GM18498 (cell line): ENCODE data around the gene PTPRG.

Source experiments
- ATAC-seq: cut with Tn5 transposase; IDR thresholded peaks from one replicate; pipeline ENCODE4 v1.9.1; 2021; ENCODE audit warnings: mild to moderate bottlenecking, moderate library complexity; ENCODE audit not compliant: unreplicated experiment

Gene PTPRG

DNA sequence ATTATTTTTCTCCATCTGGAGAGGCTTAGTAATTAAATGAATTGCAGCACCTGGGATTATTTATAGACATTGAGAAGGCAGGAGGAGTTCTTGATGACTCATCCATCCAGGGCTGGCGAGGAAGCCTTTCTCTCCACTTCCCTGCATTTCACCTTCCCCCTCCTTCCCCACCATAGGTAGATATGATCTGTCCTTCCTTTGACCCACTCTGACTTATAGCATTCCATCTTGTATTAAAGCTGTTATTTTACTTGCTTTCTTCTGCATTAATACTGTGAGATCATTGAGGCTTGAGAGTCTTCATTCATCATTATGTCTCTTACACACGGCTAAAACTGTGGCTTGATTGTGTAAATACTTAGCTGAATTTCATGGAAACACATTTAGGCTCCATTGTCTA, 523.2 kb downstream of the PTPRG start:
- ATAC-seq: no peak

DNA sequence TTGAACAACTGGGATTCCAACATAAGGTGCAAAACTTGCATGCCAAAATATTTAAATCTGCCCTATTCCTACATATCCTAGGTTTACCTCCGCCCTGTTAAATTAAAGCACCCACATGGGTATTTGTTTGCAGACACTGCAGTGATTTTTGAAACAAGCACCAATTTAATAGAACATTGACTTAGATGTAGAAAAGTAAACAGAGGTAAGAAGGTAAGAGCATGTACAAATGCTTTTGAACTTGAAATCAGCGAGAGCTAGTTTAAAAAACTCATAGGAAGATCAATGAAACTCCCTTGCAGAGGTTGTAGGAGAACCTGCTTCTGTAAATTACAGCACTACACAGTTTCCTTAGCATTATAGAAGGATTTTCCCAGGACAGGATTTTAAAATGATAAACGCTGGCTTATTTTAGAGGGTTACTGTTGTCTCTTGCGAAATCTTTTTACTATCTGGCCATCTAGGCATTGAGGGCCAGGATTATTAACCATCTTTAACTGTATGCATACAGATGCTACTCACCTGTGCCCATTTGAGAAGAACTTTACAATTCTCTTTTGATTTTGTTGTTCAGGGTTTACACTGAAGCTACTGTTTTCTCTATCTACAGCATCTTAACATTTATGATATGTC, 527.2 kb downstream of the PTPRG start:
- no peak for ATAC-seq

DNA sequence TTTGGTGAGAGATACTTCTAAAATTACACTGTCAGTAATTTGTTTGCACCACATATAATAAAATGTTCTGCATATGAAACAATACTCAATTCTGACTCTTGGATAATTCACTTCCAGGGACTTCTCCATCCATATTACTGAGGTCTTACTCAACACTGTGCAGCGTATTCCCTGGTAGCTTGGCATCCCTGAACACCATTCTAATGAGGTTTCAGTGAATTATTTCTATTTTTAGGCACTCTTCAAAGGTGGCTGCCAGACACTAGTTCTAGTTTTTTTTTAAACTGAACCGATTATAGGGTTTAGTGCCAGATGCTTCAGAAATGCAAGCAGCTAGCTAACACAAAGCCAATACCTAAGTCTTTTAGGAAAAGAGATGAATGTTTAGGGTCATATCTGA, 528.7 kb downstream of the PTPRG start:
- no peak for ATAC-seq

DNA sequence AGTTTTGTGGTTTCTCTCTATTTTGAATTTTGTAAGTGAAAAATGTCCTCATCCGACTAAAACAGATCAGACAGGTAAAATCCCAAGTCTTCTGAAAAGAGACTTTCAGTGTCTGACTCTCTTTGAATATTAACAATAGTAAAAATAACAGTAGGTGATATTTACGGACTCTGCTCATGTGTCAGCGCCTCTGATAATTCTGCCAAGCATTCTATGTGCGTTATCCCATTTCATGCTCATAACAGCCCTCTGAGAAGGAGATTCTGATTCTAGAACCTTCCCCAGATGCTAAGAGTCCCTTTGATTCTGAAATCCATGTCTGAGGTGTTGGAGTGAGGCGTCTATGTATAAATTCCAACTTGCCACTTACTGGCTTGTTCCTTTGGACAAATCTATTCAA, 529.1 kb downstream of the PTPRG start:
- ATAC-seq: no peak

DNA sequence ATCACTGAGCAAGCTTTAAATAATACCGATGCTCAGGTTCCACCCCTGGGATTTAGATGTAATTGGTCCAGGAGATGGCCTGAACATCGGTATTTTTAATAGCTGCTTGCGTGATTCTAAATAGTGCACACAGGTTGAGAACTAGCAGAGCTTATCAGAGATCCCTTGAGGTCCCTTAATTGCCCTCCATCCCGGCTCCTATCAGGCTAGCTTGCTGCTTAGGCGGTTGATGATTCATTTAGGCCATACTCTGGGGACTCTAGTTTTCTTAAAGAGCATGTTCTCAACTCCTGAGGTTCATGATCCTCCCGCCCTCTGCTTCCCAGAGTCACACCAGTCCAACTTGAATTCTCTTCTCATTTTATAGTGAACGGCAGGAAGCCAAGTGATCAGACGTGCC, 531.7 kb downstream of the PTPRG start:
- ATAC-seq: no peak

DNA sequence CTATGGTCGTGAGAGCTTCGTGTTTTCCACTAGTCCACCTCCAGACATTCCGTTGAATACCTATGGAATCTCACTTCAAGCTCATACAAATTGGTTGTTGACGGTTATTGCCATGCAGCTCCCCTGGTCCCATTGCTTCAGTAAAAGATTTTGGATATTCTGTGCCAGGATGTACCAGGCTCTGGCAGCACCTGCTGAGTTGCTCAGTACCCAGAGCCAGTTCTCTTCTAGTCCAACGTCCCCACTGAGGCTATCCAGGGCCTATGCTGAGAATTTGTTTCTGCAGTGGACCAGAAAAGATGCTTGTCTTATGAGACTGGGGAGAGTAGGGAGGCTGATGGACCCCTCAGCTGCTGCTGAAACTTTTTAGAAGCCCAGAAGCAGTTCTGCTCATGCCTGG, 533.1 kb downstream of the PTPRG start:
- ATAC-seq: no peak

DNA sequence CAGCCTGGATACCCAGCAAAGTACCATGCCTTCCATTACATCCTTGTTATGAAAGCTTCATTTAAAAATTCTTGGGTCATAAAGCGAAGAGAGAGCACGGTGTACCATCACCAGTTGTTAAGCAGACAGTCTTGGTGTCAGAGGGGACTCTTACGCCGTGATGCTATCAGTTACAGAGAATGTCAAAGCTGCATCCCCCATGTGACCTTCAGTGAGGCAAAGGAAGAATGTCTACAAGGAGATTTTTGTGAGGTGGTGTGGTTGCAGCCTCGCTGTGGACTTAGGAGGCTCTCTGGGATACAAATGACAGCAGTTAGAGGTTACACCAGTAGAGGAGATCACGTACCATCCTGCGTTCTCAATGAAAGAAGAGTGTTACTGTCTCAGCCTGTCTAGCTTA, 533.7 kb downstream of the PTPRG start:
- ATAC-seq: no peak

DNA sequence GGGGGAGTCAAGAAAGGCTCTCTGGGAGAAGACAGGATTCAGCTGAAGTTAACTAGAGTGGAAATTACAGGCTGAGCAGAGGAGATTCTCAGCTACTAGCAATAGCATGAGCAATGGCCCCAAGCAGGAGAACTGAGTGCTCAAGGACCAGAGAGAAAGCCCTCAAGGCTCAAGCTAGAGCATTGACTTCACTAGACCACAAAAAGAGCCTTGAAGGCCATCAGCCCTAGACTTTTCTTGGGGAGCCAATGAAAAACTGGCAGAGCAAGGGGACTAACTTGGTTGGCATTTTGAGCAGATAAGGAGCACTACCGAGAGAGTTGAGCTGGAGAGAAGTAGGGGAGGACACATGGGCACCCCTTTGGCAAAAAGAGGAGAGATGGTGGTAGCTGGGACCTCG, 534.4 kb downstream of the PTPRG start:
- ATAC-seq: no peak

DNA sequence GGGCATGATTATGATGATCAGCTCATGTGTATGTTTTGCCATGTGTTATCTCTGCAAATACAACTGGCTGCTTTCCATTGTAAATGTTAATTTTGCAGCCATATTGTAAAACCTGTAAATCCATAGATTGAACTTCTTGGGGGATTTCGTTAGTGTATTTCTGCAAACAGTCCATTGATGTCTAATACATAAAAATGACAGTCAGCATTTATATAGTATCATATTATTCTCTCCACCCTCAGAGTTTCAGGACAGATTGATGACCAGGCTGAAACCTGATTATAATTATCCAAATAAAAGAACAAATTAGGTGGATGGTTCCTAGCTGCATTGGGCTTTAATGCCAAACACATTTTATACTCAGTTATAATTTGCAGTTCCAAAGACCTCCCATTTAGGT, 535.1 kb downstream of the PTPRG start:
- ATAC-seq: no peak

DNA sequence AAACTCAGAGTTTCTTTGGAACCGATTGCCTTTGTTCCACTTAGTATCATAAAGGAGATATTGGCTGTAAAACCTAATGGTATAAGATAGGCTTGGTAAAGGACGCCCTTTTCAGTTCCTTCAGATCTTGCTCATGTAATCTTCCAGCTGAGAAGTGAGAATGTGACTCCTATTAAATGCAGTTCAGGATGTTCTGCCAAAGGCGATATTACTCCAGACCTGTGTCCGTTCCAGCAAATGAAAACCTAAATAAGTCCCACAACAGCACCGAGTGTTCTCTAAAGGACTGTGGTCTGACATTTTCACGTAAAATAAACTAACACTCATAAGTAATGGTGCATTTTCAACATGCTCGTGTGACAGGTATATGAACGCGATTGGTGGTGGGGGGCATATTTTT, 535.8 kb downstream of the PTPRG start:
- no peak for ATAC-seq

DNA sequence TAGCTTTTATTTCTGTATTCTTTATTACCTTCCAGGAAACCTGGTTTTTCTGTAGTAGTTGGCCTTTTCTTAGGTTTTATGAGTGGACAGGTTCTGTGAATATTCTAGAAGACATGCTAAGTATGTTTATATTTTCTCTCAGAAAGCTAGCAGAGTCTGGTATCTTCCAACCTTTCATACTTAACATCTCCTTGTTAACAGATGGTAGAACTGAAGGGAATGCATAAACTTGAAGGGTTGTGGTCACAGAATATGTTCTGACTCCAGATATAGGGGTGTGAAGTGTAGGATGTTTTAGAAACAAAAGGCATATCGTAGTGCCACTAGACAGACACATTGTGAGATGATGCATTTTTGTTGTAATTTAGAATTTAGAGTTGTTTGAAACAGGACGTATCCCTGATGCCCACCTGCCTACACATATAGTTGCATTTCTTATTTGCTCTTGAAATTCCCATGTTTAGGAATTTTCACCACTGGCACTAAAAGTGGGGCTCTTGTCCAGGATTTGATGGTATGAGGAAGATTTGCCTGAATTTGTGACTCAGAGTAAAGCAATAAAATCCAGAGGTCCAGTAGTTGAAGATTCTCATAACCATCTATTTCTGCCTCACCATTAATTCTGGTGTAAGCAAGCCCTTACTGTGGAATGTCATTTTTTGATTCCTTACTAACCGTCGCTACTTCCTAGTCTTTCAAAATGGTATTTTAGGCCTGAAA, 537.4 kb downstream of the PTPRG start:
- no peak for ATAC-seq

DNA sequence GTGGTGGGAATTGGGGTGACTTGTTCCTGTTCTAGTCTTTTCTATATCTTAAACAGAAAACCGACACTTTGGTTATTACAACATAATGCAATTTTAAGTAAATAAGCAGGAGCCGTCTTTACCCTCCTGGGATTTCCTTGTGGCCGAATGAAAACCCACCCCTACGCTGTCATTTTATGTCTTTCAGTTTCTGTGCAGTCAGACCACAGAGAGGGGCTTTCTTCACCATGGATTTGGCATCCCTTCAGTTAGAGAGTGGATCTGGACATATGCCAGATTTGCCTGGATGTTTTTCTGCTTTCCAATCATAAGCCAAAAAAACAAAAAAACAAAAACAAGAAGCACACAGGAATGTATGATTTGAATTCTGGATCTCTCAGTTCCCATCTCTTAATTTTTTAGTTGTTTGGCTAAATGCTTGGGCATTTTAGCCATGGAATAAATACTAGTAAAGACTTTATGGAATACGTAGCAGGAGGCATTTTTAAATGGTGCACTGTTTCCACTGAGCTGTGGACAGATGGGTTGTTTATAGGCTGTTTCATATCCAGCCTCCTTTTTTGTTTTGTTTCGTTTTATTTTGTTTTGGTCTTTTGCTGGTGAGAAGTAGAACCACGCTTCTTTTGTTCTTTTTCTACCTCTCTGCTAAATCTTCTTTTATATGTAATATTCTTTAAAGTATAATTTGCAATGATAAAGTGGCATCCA, 539.1 kb downstream of the PTPRG start:
- ATAC-seq: no peak

DNA sequence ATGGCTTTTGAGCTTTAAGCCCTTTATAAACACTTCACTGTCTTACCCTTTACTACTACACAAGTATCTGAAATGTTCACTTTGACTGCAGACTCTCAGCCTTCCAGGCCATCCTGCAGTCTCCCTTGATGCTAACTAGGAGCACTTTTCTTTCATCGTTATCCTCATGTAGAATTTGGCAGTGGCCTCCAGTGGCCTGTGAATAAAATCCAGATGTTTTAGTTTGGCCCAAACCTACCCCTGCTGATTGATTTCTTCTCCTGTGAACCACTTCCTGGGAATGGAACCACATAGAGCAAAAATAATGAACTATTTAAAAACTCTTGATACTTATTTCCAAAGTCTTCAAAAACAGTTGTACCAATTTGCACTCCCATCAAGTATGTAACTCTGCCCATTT, 540.1 kb downstream of the PTPRG start:
- no peak for ATAC-seq

DNA sequence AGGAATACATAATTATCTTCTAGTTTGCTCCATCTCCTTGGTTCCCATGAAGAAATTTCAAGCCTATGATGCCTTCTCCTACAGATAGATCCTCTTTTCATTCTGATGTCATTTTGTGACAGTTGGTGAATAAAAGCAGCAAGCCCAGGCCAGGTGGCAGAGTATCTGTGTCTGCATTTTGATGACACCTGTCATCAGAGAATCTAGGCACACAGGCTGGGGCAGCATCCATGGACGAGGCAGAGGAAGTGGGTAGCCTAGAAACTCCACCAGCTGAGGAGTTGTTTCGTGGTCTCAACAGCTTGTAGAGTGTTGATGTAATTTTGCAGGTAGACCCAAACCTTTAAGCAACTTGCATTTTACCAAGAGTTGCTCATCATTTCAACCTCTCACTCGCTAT, 542.2 kb downstream of the PTPRG start:
- no peak for ATAC-seq

DNA sequence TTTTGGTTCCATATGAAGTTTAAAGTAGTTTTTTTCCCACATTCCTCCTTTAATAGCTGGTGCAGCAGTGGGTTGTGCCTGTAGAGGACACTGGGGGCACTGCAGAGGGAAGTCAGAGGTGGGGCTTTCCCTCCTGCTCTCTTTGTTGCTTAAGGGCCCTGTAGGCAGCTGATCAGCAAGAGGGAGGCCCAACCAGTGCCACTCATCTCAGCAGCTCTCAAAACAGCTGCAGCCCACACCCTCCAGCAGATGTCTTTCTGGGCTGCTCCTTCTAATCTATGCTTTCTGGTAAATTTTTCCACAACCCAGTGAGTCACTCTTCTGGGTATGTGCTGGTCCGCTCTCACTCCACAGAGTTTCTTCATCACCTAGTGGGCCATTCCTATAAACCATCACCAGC, 548.2 kb downstream of the PTPRG start:
- no peak for ATAC-seq

DNA sequence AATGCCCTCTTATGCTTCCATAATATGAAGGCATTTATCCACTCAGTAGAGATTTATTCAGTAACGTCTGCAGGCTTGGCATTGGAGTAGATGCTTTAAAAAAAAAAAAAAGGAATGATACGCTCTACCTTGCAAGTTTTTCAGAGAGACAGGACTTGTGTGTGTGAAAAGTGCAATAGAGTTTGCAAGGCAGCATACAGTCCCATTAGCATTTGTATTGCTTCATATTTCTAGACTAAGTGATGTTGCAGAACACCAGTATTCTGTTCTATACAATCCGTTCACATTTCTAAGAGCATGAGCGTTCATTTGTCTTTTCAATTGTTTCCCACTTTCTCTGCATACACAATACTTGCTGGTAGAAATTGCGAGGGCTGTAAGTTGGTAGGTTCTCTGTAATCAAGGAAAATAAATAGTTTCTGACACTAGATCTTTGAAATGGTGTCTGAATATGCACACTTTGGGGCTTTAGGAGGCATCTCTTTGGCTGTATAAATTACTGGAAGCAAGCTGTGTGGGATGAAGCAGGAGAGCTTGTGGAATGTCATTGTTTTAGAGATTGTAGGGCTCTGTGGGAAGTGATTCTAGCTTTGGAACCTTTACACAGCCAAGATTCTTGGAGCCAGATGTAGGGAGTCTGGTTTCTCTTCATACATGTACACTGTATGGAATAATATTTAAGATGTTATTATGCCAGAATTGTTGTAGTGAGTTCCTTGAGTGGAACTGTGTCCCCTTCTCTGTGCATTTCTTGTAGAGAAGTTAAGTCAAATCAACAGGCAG, 549.3 kb downstream of the PTPRG start:
- no peak for ATAC-seq

DNA sequence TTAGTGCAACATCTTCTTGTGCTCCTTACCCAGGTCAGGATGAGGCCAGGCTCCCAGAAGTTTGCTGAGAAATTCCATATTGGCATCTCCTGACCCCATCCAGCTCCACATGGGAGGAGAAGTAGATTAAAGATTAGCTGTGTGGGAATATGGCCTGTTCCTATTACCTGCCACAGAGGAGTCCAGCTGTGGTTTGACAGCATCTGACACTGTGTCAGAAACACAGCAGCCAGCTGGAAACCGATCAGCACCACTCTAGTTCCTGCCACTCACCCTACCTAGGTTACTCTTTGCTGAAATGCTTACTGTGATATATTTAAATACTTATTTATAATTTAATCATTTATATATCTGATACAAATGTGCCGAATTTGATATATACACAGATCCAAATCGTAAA, 551.7 kb downstream of the PTPRG start:
- no peak for ATAC-seq

DNA sequence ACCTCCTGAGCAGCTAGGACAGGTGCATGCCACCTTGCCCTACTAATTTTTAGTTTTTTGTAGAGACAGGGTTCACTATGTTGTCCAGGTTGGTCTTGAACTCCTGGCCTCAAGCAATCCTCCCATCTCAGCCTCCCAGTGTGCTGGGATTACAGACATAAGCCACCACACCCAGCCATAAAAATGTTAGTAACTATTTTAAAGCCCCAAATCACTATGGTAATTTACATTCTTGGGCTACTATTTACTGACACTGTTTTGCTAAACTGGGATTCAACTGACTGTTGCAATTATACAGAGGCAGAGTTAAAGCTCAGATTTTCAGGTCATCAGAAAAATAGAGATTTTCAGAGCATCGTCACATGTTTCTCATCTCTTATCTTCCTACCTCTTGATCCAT, 553.4 kb downstream of the PTPRG start:
- no peak for ATAC-seq

DNA sequence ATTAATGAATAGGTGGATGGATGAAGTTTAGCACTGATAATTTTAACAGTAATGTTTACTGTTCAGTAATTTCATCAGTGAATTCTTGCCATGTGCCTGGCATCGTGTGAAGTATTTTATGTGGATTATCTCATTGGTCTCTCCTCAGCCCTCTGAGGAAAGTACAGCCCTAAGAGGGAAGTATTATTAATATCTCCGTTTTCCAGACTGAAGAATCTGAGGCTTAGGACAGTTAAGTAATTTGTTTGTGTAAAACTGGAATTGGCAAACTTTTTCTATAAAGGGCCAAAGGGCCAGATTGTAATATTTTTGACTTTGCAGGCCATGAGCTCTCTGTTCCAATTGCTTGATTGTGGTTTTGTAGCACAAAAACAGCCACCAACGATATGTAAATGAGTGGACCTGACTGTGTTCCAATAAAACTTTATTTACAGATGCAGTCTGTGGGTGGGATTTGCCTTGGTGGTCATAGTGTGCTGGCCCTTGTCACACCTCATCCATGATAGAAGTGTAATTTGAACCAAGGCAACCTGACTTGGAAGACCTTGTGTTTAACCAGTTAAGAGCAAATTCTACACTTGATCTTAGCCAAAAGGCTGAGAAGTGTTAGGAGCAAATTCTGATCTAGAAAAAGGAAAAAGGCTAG, 556.7 kb downstream of the PTPRG start:
- no peak for ATAC-seq

DNA sequence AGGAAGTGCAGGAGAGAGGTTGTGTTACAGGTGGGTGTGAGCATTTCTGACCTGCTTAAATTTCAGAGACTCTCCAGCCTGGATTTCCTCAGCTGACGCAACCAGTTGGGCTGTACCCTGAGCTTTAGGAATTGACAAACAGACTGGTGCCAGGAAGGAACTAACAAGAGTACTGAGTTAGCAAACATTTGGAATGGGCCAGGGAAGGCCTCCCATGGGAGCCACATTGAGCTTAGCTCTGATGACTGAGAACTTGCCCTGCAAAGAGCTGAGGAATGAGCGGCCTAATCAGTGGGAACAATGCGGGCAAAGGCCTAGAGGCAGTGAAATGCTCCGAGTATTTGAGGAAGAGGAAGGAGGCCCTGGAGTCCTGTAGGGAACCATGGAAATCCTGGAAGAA, 557.8 kb downstream of the PTPRG start:
- no peak for ATAC-seq

DNA sequence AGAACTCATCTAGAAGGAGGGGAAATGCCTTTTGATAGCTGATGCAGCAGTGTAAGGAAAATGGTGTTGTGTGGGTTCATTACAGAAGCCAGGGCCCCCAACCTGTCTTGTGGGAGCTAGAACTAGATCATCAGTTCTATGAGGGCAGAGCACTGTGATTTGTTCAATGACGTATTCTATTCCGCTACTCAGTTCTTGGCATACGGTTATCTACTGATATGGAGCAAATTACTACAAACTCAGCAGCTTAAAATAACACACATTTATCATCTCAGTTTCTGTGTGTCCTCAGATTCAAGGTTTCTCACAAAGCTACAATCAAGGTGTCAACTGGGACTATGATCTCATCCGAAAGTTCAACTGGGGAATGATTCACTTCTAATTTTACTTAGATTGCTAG, 561.4 kb downstream of the PTPRG start:
- no peak for ATAC-seq
